Hepatocyte (in vitro differentiated cells): ENCODE measurements around the gene LRRC71. TPM values are rescaled to one million over a fixed set of nuclear protein-coding genes. Genes with fewer than 3 reads are reported as not detected.

Experiments
- DNase-seq: peaks from one replicate; pipeline ENCODE4 v3.0.0-alpha.2; 2016; ENCODE audit warnings: low spot score
- H2AFZ ChIP-seq: fragments of 200-600 bp; sonication (generic); 2 replicates; pipeline ENCODE4 v1.6.0; 2016; ENCODE audit warnings: antibody characterized with exemption, mild to moderate bottlenecking
- H3K27ac ChIP-seq: fragments of 200-600 bp; sonication (generic); 2 replicates; pipeline ENCODE4 v1.5.1; 2016; ENCODE audit warnings: mild to moderate bottlenecking
- H3K27me3 ChIP-seq: fragments of 200-600 bp; sonication (generic); 2 replicates; pipeline ENCODE4 v1.6.1; 2016
- H3K36me3 ChIP-seq: fragments of 200-600 bp; sonication (generic); replicated peaks from 2 replicates; pipeline ENCODE4 v1.5.1; 2016; ENCODE audit warnings: low read depth; ENCODE audit not compliant: insufficient read depth
- H3K4me1 ChIP-seq: fragments of 200-600 bp; sonication (generic); 2 replicates; pipeline ENCODE4 v1.5.1; 2016; ENCODE audit warnings: mild to moderate bottlenecking, moderate library complexity; ENCODE audit not compliant: insufficient read depth
- H3K4me2 ChIP-seq: fragments of 200-600 bp; sonication (generic); 2 replicates; pipeline ENCODE4 v1.6.0; 2016
- H3K4me3 ChIP-seq: fragments of 200-600 bp; sonication (generic); 2 replicates; pipeline ENCODE4 v1.5.1; 2016; ENCODE audit warnings: mild to moderate bottlenecking
- H3K79me2 ChIP-seq: fragments of 200-600 bp; sonication (generic); 2 replicates; pipeline ENCODE4 v1.6.0; 2017; ENCODE audit warnings: mild to moderate bottlenecking
- H3K9me2 ChIP-seq: fragments of 200-600 bp; sonication (generic); replicated peaks from 2 replicates; pipeline ENCODE4 v1.6.0; 2017; ENCODE audit warnings: mild to moderate bottlenecking; ENCODE audit not compliant: insufficient read depth
- H3K9me3 ChIP-seq: fragments of 200-600 bp; sonication (generic); 2 replicates; pipeline ENCODE4 v1.5.1; 2016; ENCODE audit warnings: low read depth, mild to moderate bottlenecking
- H4K20me1 ChIP-seq: fragments of 200-600 bp; sonication (generic); 2 replicates; pipeline ENCODE4 v1.6.0; 2016; ENCODE audit warnings: mild to moderate bottlenecking; ENCODE audit not compliant: insufficient read depth, poor library complexity, severe bottlenecking
- EZH2 ChIP-seq: fragments of 200-600 bp; sonication (generic); IDR thresholded peaks from 2 replicates; pipeline ENCODE4 v1.6.1; 2016; ENCODE audit warnings: antibody characterized with exemption, mild to moderate bottlenecking, borderline replicate concordance
- EZH2phosphoT487 ChIP-seq: fragments of 200-600 bp; sonication (generic); IDR thresholded peaks from one replicate; pipeline ENCODE4 v1.6.1; 2018; ENCODE audit warnings: antibody characterized with exemption, mild to moderate bottlenecking, low read depth, moderate library complexity; ENCODE audit not compliant: unreplicated experiment, severe bottlenecking
- WGBS: methylation state at CpG from one replicate; pipeline ENCODE4 v1.1.6; 2016; ENCODE audit warnings: low lambda C conversion rate; ENCODE audit errors: missing lambda C conversion rate; 5-methylcytosine and 5-hydroxymethylcytosine counted together
- polyA plus RNA-seq: library from polyadenylated mRNA; unstranded; fragments of >200 nt; fragmentation: Nextera tagmentation; extraction: Ambion mirVana; gene quantifications from 2 replicates; pipeline ENCODE4 v1.2.1, GENCODE V29; 2016
- total RNA-seq: library from RNA; depleted of rRNA; stranded (reverse); fragments of >200 nt; gene quantifications from 2 replicates; pipeline ENCODE4 v1.2.3, GENCODE V29; 2014
- TF ChIP-seq, protein P1 (sequence below): fragments of 200-600 bp; sonication (generic); IDR thresholded peaks from 2 replicates; pipeline ENCODE4 v1.5.1; 2016; ENCODE audit warnings: antibody characterized with exemption, mild to moderate bottlenecking; ENCODE audit not compliant: poor library complexity

LRRC71 gene
- total and polyA plus RNA-seq, 2 experiments from 2014 or later: not detected

DNA sequence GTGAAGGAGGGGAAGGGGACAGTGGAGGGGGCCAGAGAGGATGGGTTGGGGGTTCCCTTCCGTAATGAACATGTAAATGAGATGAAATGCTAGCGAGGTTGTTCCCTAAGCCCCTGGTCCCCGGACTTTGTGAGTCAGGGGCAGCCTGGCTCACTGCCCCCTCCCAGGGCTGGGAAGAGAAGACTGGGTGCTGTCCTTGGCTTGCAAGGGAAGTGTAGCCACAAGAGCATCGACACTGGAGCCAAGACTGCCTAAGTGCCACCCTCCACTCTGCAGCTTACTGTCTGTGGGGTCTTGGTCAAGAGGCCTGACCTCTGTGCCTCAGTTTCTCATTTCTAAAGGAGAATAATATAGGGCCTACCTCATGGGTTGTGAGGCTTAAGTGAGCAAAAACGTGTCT, 26.4 kb upstream of the LRRC71 start:
- peaks cover 5% of the 10 kb centered on the region for H3K4me1 ChIP-seq
- no peak overlapping the region for H3K4me3 ChIP-seq
- peak overlapping the region; percentile 84 for H3K4me2 ChIP-seq
- H3K9me2 ChIP-seq: no peaks in the 10 kb centered on the region
- no peaks in the 10 kb centered on the region for H3K36me3 ChIP-seq
- WGBS: 27% methylated on average over 3 of the region's 5 CpGs
- H3K79me2 ChIP-seq: no peaks in the 10 kb centered on the region
- peaks cover 29% of the 10 kb centered on the region for H3K27me3 ChIP-seq
- TF ChIP-seq EZH2 (no peak), EZH2phosphoT487 (no peak)
- TF ChIP-seq, protein P1, sequence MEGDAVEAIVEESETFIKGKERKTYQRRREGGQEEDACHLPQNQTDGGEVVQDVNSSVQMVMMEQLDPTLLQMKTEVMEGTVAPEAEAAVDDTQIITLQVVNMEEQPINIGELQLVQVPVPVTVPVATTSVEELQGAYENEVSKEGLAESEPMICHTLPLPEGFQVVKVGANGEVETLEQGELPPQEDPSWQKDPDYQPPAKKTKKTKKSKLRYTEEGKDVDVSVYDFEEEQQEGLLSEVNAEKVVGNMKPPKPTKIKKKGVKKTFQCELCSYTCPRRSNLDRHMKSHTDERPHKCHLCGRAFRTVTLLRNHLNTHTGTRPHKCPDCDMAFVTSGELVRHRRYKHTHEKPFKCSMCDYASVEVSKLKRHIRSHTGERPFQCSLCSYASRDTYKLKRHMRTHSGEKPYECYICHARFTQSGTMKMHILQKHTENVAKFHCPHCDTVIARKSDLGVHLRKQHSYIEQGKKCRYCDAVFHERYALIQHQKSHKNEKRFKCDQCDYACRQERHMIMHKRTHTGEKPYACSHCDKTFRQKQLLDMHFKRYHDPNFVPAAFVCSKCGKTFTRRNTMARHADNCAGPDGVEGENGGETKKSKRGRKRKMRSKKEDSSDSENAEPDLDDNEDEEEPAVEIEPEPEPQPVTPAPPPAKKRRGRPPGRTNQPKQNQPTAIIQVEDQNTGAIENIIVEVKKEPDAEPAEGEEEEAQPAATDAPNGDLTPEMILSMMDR: no peak
- peak overlapping the region; percentile 76 for H3K27ac ChIP-seq
- H2AFZ ChIP-seq: no peak overlapping the region
- H3K9me3 ChIP-seq: no peaks in the 10 kb centered on the region
- H4K20me1 ChIP-seq: no peaks in the 10 kb centered on the region
- DNase-seq: no peak

DNA sequence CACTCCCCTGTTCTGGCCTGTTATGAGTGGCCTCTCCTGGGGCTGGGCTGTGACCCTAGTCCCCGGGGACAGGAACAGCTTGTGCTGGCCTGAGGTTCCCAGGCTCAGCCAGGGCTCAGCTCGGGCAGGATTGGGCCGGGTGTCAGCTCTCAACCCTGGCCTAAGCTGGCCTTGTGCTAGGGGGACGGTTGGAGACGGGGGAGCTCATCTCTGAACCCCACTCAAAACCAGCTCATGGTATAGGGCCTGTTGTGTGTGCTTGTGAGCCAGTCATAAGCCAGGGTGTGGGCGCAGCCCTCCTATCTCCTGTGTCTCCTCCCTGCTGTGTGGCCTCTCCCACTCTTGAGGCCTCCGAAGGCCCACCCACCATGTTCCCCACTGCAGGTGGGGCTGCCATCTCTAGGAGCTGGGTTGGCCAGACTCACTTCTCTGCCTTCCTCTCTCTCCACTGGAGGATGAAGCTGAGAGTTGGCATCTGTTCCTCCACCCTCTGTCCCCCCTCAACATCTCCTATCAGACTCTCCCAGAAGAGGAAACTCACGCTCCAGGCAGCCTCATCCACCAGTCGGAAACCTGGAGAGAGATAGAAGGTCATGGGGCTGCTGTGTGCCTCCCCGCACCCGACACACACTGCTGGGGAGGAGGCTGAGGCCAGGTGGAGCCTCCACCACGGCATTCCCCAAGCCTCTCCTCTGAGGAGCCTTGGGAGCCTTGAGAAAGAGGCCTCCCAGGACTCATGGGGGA, 25.5 kb upstream of the LRRC71 start:
- peaks cover 5% of the 10 kb centered on the region for H3K4me1 ChIP-seq
- H3K27me3 ChIP-seq: peaks cover 29% of the 10 kb centered on the region
- peak; percentile 35 for DNase-seq
- H3K79me2 ChIP-seq: no peaks in the 10 kb centered on the region
- 77% methylated on average over 12 of the region's 12 CpGs for WGBS
- H3K36me3 ChIP-seq: no peaks in the 10 kb centered on the region
- H3K4me2 ChIP-seq: peak overlapping the region; percentile 84
- peak overlapping the region; percentile 69 for H3K27ac ChIP-seq
- no peaks in the 10 kb centered on the region for H3K9me3 ChIP-seq
- H3K9me2 ChIP-seq: no peaks in the 10 kb centered on the region
- no peak overlapping the region for H3K4me3 ChIP-seq
- TF ChIP-seq, protein P1: no peak
- TF ChIP-seq EZH2phosphoT487 (no peak), EZH2 (no peak)
- H2AFZ ChIP-seq: no peak overlapping the region
- H4K20me1 ChIP-seq: no peaks in the 10 kb centered on the region

DNA sequence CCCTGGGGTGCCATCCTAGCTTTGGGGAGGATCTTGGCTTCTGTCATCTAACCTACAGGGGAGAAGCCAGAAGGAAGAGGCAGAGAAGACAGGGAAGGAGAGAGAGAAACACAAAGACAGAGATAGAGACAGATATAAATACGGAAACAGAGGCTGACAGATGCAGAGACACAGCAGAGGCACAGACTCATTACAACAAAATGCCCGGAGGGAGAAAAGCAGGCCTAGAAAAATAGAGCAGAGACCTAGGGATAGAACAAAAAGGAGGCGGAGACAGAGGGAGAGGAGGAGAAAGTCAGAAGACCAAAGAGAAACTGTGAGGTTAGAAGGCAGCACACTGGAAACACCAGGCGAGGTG, 25.0 kb upstream of the LRRC71 start:
- no peak for TF ChIP-seq EZH2phosphoT487
- no peak for TF ChIP-seq EZH2
- TF ChIP-seq, protein P1: no peak
- Histone ChIP-seq H3K9me3 (no peaks in the 10 kb centered on the region), H3K27ac (peak overlapping the region; percentile 69), H3K4me3 (no peak overlapping the region), H2AFZ (no peak overlapping the region), H3K27me3 (peaks cover 27% of the 10 kb centered on the region), H3K79me2 (no peaks in the 10 kb centered on the region), H3K4me1 (peaks cover 5% of the 10 kb centered on the region), H3K9me2 (no peaks in the 10 kb centered on the region), H3K36me3 (no peaks in the 10 kb centered on the region), H3K4me2 (peak overlapping the region; percentile 84), H4K20me1 (no peaks in the 10 kb centered on the region)
- WGBS: 78% methylated on average over 4 of the region's 4 CpGs
- no peak for DNase-seq
